ENCODE measurements around the gene LSM10. TPM values are rescaled to one million over a fixed set of nuclear protein-coding genes. Genes with fewer than 3 reads are reported as not detected.

Gene LSM10
- total and polyA plus RNA-seq, 2 experiments from 2014 or later, result 27.5 to 98.9 TPM

DNA sequence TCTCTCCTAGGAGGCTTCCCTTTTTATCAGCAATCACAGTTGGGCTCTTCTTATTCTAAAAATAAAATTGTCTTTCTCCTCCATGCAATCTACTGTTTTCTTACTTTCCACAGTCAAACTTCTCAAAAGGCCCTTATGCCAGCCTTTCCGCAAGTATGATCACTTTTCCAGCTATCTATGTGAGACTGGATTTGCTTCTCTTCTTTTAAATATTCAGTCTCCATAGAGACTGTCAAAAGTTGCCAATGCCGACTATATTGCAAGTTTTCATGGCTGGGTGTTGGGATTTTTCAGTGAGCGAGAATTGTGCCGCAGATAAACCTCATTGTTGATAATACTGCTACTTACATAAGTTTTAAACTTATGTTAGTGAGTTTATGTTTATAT is 4.8 kb upstream of the LSM10 start:
- Mint-ChIP-seq H3K4me1 (peaks cover 3% of the 10 kb centered on the region), H3K4me3 (no peak overlapping the region; the same call in 2 of the 3 replicates), H3K27me3 (ENCODE audit: insufficient read depth, low read depth, poor library complexity) (peaks cover 14% of the 10 kb centered on the region), H3K36me3 (ENCODE audit: low read depth) (no peaks in the 10 kb centered on the region), H3K9me3 (0 out of 3 replicates have a peak, but pooled peaks cover 4% of the 10 kb centered on the region), H3K27ac (no peak overlapping the region)
- Histone ChIP-seq H3K4me2 (no peak overlapping the region), H3K4me1 (ENCODE audit: insufficient read depth) (no peaks in the 10 kb centered on the region), H3K27ac (ENCODE audit: low read depth) (no peak overlapping the region), H2AFZ (no peak overlapping the region), H4K20me1 (replicated peaks; ENCODE audit: insufficient read depth) (no peaks in the 10 kb centered on the region), H3K4me3 (no peak overlapping the region), H3F3A (replicated peaks; ENCODE audit: low read depth) (no peaks in the 10 kb centered on the region; the same call in 1 of the 2 replicates), H3K9me2 (ENCODE audit: insufficient read depth) (no peaks in the 10 kb centered on the region), H3K79me2 (replicated peaks; ENCODE audit: insufficient read depth) (no peaks in the 10 kb centered on the region), H3K27me3 (ENCODE audit: insufficient read depth) (no peaks in the 10 kb centered on the region), H3K36me3 (ENCODE audit: insufficient read depth) (no peaks in the 10 kb centered on the region)
- TF ChIP-seq CREB1 (CRISPR knock-in tag; IDR thresholded peaks at IDR 0.05; ENCODE audit: low read depth) (no peak), ZNF331 (CRISPR knock-in tag; IDR thresholded peaks at IDR 0.05; ENCODE audit: low read depth) (no peak), JUNB (IDR thresholded peaks at IDR 0.05; ENCODE audit: unreplicated experiment) (no peak), ZNF114 (CRISPR knock-in tag; IDR thresholded peaks at IDR 0.05) (no peak), EZH2phosphoT487 (IDR thresholded peaks at IDR 0.05; ENCODE audit: unreplicated experiment) (no peak), STAT1 (IDR thresholded peaks at IDR 0.05; ENCODE audit: unreplicated experiment) (no peak), POLR2AphosphoS5 (IDR thresholded peaks at IDR 0.05; ENCODE audit: low read depth) (no peak), NANOG (IDR thresholded peaks at IDR 0.05; ENCODE audit: borderline replicate concordance) (no peak), EZH2 (IDR thresholded peaks at IDR 0.05; ENCODE audit: low read depth, unreplicated experiment) (no peak)
- TF ChIP-seq, protein P1, sequence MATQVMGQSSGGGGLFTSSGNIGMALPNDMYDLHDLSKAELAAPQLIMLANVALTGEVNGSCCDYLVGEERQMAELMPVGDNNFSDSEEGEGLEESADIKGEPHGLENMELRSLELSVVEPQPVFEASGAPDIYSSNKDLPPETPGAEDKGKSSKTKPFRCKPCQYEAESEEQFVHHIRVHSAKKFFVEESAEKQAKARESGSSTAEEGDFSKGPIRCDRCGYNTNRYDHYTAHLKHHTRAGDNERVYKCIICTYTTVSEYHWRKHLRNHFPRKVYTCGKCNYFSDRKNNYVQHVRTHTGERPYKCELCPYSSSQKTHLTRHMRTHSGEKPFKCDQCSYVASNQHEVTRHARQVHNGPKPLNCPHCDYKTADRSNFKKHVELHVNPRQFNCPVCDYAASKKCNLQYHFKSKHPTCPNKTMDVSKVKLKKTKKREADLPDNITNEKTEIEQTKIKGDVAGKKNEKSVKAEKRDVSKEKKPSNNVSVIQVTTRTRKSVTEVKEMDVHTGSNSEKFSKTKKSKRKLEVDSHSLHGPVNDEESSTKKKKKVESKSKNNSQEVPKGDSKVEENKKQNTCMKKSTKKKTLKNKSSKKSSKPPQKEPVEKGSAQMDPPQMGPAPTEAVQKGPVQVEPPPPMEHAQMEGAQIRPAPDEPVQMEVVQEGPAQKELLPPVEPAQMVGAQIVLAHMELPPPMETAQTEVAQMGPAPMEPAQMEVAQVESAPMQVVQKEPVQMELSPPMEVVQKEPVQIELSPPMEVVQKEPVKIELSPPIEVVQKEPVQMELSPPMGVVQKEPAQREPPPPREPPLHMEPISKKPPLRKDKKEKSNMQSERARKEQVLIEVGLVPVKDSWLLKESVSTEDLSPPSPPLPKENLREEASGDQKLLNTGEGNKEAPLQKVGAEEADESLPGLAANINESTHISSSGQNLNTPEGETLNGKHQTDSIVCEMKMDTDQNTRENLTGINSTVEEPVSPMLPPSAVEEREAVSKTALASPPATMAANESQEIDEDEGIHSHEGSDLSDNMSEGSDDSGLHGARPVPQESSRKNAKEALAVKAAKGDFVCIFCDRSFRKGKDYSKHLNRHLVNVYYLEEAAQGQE (IDR thresholded peaks at IDR 0.05; ENCODE audit: unreplicated experiment), result no peak
- TF ChIP-seq, protein P2, sequence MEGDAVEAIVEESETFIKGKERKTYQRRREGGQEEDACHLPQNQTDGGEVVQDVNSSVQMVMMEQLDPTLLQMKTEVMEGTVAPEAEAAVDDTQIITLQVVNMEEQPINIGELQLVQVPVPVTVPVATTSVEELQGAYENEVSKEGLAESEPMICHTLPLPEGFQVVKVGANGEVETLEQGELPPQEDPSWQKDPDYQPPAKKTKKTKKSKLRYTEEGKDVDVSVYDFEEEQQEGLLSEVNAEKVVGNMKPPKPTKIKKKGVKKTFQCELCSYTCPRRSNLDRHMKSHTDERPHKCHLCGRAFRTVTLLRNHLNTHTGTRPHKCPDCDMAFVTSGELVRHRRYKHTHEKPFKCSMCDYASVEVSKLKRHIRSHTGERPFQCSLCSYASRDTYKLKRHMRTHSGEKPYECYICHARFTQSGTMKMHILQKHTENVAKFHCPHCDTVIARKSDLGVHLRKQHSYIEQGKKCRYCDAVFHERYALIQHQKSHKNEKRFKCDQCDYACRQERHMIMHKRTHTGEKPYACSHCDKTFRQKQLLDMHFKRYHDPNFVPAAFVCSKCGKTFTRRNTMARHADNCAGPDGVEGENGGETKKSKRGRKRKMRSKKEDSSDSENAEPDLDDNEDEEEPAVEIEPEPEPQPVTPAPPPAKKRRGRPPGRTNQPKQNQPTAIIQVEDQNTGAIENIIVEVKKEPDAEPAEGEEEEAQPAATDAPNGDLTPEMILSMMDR (conservative IDR thresholded peaks at IDR 0.05; ENCODE audit: low read depth in 2 of 2), result no peak
- TF ChIP-seq, protein P3, sequence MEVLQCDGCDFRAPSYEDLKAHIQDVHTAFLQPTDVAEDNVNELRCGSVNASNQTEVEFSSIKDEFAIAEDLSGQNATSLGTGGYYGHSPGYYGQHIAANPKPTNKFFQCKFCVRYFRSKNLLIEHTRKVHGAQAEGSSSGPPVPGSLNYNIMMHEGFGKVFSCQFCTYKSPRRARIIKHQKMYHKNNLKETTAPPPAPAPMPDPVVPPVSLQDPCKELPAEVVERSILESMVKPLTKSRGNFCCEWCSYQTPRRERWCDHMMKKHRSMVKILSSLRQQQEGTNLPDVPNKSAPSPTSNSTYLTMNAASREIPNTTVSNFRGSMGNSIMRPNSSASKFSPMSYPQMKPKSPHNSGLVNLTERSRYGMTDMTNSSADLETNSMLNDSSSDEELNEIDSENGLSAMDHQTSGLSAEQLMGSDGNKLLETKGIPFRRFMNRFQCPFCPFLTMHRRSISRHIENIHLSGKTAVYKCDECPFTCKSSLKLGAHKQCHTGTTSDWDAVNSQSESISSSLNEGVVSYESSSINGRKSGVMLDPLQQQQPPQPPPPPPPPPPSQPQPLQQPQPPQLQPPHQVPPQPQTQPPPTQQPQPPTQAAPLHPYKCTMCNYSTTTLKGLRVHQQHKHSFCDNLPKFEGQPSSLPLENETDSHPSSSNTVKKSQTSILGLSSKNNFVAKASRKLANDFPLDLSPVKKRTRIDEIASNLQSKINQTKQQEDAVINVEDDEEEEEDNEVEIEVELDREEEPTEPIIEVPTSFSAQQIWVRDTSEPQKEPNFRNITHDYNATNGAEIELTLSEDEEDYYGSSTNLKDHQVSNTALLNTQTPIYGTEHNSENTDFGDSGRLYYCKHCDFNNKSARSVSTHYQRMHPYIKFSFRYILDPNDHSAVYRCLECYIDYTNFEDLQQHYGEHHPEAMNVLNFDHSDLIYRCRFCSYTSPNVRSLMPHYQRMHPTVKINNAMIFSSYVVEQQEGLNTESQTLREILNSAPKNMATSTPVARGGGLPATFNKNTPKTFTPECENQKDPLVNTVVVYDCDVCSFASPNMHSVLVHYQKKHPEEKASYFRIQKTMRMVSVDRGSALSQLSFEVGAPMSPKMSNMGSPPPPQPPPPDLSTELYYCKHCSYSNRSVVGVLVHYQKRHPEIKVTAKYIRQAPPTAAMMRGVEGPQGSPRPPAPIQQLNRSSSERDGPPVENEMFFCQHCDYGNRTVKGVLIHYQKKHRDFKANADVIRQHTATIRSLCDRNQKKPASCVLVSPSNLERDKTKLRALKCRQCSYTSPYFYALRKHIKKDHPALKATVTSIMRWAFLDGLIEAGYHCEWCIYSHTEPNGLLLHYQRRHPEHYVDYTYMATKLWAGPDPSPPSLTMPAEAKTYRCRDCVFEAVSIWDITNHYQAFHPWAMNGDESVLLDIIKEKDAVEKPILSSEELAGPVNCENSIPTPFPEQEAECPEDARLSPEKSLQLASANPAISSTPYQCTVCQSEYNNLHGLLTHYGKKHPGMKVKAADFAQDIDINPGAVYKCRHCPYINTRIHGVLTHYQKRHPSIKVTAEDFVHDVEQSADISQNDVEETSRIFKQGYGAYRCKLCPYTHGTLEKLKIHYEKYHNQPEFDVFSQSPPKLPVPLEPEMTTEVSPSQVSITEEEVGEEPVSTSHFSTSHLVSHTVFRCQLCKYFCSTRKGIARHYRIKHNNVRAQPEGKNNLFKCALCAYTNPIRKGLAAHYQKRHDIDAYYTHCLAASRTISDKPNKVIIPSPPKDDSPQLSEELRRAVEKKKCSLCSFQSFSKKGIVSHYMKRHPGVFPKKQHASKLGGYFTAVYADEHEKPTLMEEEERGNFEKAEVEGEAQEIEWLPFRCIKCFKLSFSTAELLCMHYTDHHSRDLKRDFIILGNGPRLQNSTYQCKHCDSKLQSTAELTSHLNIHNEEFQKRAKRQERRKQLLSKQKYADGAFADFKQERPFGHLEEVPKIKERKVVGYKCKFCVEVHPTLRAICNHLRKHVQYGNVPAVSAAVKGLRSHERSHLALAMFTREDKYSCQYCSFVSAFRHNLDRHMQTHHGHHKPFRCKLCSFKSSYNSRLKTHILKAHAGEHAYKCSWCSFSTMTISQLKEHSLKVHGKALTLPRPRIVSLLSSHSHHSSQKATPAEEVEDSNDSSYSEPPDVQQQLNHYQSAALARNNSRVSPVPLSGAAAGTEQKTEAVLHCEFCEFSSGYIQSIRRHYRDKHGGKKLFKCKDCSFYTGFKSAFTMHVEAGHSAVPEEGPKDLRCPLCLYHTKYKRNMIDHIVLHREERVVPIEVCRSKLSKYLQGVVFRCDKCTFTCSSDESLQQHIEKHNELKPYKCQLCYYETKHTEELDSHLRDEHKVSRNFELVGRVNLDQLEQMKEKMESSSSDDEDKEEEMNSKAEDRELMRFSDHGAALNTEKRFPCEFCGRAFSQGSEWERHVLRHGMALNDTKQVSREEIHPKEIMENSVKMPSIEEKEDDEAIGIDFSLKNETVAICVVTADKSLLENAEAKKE (CRISPR knock-in tag; IDR thresholded peaks at IDR 0.05), result no peak
- TF ChIP-seq, protein P4, sequence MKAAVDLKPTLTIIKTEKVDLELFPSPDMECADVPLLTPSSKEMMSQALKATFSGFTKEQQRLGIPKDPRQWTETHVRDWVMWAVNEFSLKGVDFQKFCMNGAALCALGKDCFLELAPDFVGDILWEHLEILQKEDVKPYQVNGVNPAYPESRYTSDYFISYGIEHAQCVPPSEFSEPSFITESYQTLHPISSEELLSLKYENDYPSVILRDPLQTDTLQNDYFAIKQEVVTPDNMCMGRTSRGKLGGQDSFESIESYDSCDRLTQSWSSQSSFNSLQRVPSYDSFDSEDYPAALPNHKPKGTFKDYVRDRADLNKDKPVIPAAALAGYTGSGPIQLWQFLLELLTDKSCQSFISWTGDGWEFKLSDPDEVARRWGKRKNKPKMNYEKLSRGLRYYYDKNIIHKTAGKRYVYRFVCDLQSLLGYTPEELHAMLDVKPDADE (IDR thresholded peaks at IDR 0.05), result no peak
- DNase-seq (ENCODE audit: low spot score), result no peak
- no peak for ATAC-seq

All from GM23338 (cell line).